Osteoblast (primary cell): Measurements from ENCODE around the gene ZNF841. TPM values are rescaled to one million over a fixed set of nuclear protein-coding genes. Genes with fewer than 3 reads are reported as not detected.

Experiments used
- DNase-seq: peaks from one replicate; pipeline ENCODE4 v3.0.0; 2011; ENCODE audit warnings: low spot score, mixed read lengths; ENCODE audit not compliant: insufficient read length; ENCODE audit errors: missing footprints
- H2AFZ ChIP-seq: 2 replicates; pipeline ENCODE4 v1.6.0; 2011; ENCODE audit warnings: mild to moderate bottlenecking, low read length
- H3K27ac ChIP-seq: 2 replicates; pipeline ENCODE4 v1.5.1; 2011; ENCODE audit warnings: mild to moderate bottlenecking, low read depth, low read length, moderate library complexity
- H3K27me3 ChIP-seq: 2 replicates; pipeline ENCODE4 v1.6.0; 2012; ENCODE audit warnings: mild to moderate bottlenecking, control low read depth, inconsistent platforms, low read length, moderate library complexity; ENCODE audit not compliant: insufficient read depth
- H3K36me3 ChIP-seq: 2 replicates; pipeline ENCODE4 v1.5.1; 2011; ENCODE audit warnings: mild to moderate bottlenecking, low read length, control low read depth, moderate library complexity; ENCODE audit not compliant: insufficient read depth
- H3K4me1 ChIP-seq: 2 replicates; pipeline ENCODE4 v1.5.1; 2011; ENCODE audit warnings: mild to moderate bottlenecking, low read length, control low read depth, moderate library complexity; ENCODE audit not compliant: insufficient read depth
- H3K4me2 ChIP-seq: 2 replicates; pipeline ENCODE4 v1.6.0; 2011; ENCODE audit warnings: mild to moderate bottlenecking, low read length; ENCODE audit not compliant: insufficient read depth
- H3K4me3 ChIP-seq: fragments of 200-600 bp; sonication (generic); 3 replicates; pipeline ENCODE4 v1.5.1; 2012; ENCODE audit warnings: mild to moderate bottlenecking, low read length, inconsistent platforms; ENCODE audit not compliant: insufficient read depth
- H3K79me2 ChIP-seq: 2 replicates; pipeline ENCODE4 v1.6.0; 2012; ENCODE audit warnings: mild to moderate bottlenecking, low read length, control low read depth, inconsistent platforms; ENCODE audit not compliant: insufficient read depth
- H3K9me3 ChIP-seq: 2 replicates; pipeline ENCODE4 v1.5.1; 2011; ENCODE audit warnings: low read depth, low read length, control low read depth
- H4K20me1 ChIP-seq: 2 replicates; pipeline ENCODE4 v1.6.0; 2012; ENCODE audit warnings: mild to moderate bottlenecking, low read length, control low read depth; ENCODE audit not compliant: insufficient read depth
- CTCF ChIP-seq: IDR thresholded peaks from 2 replicates; pipeline ENCODE4 v1.5.1; 2011; ENCODE audit warnings: mild to moderate bottlenecking, low read depth, low read length, moderate library complexity; ENCODE audit errors: extremely low read depth
- total RNA-seq: library from RNA; depleted of rRNA; stranded (reverse); fragments of >200 nt; gene quantifications from 2 replicates; pipeline ENCODE4 v1.2.3, GENCODE V29; 2012

The ZNF841 gene
- 27.9 and 30.9 TPM in 2 replicates for total RNA-seq

GRCh38 chr19:52095172-52096014, at the start of gene ZNF841:
Gene ZNF841 (minus strand): TSS chr19:52095765. CDS start chr19:52084801, 10,964 bp downstream.
- peak; percentile 94 for DNase-seq
- peak within 1 kb of the TSS; percentile 83 for H3K4me2 ChIP-seq
- H3K27me3 ChIP-seq: no peaks in the 10 kb centered on the region
- H3K9me3 ChIP-seq: peaks cover 4% of the 10 kb centered on the region
- TF ChIP-seq CTCF: no peak
- H4K20me1 ChIP-seq: peaks cover 11% of the 10 kb centered on the region
- peak within 1 kb of the TSS; percentile 82 for H2AFZ ChIP-seq
- H3K4me3 ChIP-seq: peak within 1 kb of the TSS; percentile 84
- H3K27ac ChIP-seq: peak within 1 kb of the TSS; percentile 91
- H3K4me1 ChIP-seq: peaks cover 6% of the 10 kb centered on the region
- H3K36me3 ChIP-seq: peaks cover 21% of the 10 kb centered on the region
- H3K79me2 ChIP-seq: peaks cover 52% of the 10 kb centered on the region

- Histone ChIP-seq H3K79me2 (peaks cover 19% of the 10 kb centered on the region), H3K36me3 (no peaks in the 10 kb centered on the region)
- TF ChIP-seq CTCF: no peak
These were observed 46.5 kb upstream of the ZNF841 start for GRCh38 chr19:52142001-52142595.

GRCh38 chr19:52141203-52141602, 45.6 kb upstream of the ZNF841 start:
- peaks cover 6% of the 10 kb centered on the region for H3K4me1 ChIP-seq
- DNase-seq: no peak
- no peaks in the 10 kb centered on the region for H3K36me3 ChIP-seq
- no peak overlapping the region for H2AFZ ChIP-seq
- no peak overlapping the region for H3K4me3 ChIP-seq
- no peak overlapping the region for H3K27ac ChIP-seq
- no peaks in the 10 kb centered on the region for H3K9me3 ChIP-seq
- TF ChIP-seq CTCF: no peak
- peaks cover 25% of the 10 kb centered on the region for H3K79me2 ChIP-seq
- no peak overlapping the region for H3K4me2 ChIP-seq
- H4K20me1 ChIP-seq: no peaks in the 10 kb centered on the region
- no peaks in the 10 kb centered on the region for H3K27me3 ChIP-seq

More at GRCh38 chr19:52142001-52142595, 46.5 kb upstream of the ZNF841 start:
- peaks cover 6% of the 10 kb centered on the region for H3K4me1 ChIP-seq
- no peak for DNase-seq
- H3K27me3 ChIP-seq: no peaks in the 10 kb centered on the region
- H2AFZ ChIP-seq: no peak overlapping the region
- no peak overlapping the region for H3K4me2 ChIP-seq
- H3K9me3 ChIP-seq: no peaks in the 10 kb centered on the region
- H3K27ac ChIP-seq: no peak overlapping the region
- H3K4me3 ChIP-seq: no peak overlapping the region
- H4K20me1 ChIP-seq: no peaks in the 10 kb centered on the region
